ENCODE results near the gene CGRRF1. TPM values are rescaled to one million over a fixed set of nuclear protein-coding genes. Genes with fewer than 3 reads are reported as not detected.

Gene CGRRF1
- total and polyA plus RNA-seq, 5 donors: 16.8 to 27.2 (median 24.7) TPM

DNA sequence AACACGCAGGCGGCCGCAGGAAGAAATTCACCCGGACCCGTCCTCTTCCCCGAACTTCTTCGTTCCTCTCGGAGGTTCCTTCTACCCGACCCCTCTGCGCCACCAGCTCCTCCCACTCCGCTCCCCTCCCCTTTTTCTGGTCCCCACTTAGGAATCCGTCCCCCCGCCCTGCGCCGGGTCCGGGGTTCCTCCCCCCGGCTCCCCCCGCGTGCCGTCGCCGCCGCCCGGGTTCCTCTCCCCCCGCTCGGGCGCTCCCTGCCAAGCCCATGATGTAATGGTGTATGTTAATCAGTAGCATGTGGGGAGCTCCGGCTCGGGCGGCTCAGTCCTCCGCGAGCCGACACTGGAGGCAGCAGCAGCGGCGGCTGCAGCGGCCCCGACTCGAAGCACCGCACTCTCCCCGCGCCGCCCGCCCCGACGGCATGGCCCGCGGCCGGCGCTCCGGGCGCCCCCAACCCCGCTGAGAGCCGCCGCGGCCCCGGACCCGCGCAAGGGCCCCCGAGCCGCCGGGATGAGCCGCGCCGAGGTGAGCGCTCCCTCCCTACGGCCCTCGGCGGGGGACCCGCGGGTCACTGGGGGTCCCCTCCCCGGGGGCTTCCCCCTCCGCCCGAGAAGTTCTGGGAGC lies 56.2 kb downstream of the CGRRF1 start:
- ATAC-seq: peak; percentile 88 to 90
- under 1% methylated on average over 73 of the region's 73 CpGs for WGBS
- H3K4me1 ChIP-seq (ENCODE audit: control insufficient read depth, insufficient read depth, low read length): peaks cover 8% of the 10 kb centered on the region
- no peaks in the 10 kb centered on the region for H3K27me3 ChIP-seq (ENCODE audit: control insufficient read depth, insufficient read depth)
- peak overlapping the region; percentile 91 for H3K4me3 ChIP-seq (ENCODE audit: low read length)
- peak overlapping the region; percentile 92 for H3K27ac ChIP-seq (ENCODE audit: low read length)
- DNase-seq: peak; percentile 96 to 98 (median 98)
- H3K9me3 ChIP-seq (ENCODE audit: control insufficient read depth, low read length): no peaks in the 10 kb centered on the region
- intact Hi-C loops (cut with DNase I): loop anchor here in 3 of 4 donors (2.0 to 10.0 kb wide), 6 partner anchors 121 to 329 kb away; no protein-coding TSS in a partner anchor

- intact Hi-C loops (cut with DNase I): loop anchor here in 3 of 4 donors (1.0 to 10.0 kb wide), 7 partner anchors 121 to 328 kb away; no protein-coding TSS in a partner anchor
- under 1% methylated on average over 91 of the region's 91 CpGs for WGBS
- DNase-seq: peak; percentile 84 to 94 (median 93)
- H3K9me3 ChIP-seq (ENCODE audit: control insufficient read depth, low read length): no peaks in the 10 kb centered on the region
- peak; percentile 60 to 61 for ATAC-seq
- H3K27me3 ChIP-seq (ENCODE audit: control insufficient read depth, insufficient read depth): no peaks in the 10 kb centered on the region
- H3K27ac ChIP-seq (ENCODE audit: low read length): peak within 1 kb of the TSS; percentile 91
- H3K4me1 ChIP-seq (ENCODE audit: control insufficient read depth, insufficient read depth, low read length): peaks cover 8% of the 10 kb centered on the region
- peak within 1 kb of the TSS; percentile 91 for H3K4me3 ChIP-seq (ENCODE audit: low read length)
Measured at GRCh38 chr14:54566410-54567223, 56.9 kb downstream of the CGRRF1 start, which contains the start of gene SAMD4A. TSS of gene SAMD4A (plus strand) at chr14:54567128. CDS start at chr14:54567917, 789 bp downstream.

DNA sequence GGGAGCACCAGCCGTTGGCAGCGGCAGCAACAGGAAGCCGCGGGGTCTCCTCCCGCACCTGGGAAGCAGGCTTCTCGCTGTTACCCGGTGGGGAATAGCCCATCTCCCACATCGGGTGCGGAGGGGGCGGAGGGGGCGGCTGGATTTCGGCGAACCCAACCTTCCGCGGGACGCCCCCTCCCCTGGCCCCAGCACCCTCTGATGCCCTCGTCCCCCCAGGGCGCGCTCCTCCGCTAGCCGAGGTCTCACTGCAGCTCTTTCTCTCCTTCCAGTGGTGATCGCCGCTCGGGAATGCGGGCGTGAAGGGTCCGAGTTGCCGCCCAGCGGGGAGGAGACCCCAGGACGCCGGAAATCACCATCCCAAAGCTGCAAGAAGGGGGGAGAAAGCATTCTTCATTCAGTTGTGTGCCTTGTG lies 57.5 kb downstream of the CGRRF1 start:
- Histone ChIP-seq H3K9me3 (ENCODE audit: control insufficient read depth, low read length) (no peaks in the 10 kb centered on the region), H3K4me1 (ENCODE audit: control insufficient read depth, insufficient read depth, low read length) (peaks cover 8% of the 10 kb centered on the region), H3K27me3 (ENCODE audit: control insufficient read depth, insufficient read depth) (no peaks in the 10 kb centered on the region), H3K4me3 (ENCODE audit: low read length) (peak overlapping the region; percentile 91), H3K27ac (ENCODE audit: low read length) (peak overlapping the region; percentile 91)
- ATAC-seq (no peak), DNase-seq (no peak)
- WGBS: under 1% methylated on average over 31 of the region's 31 CpGs
- intact Hi-C loops (cut with DNase I): loop anchor here in 3 of 4 donors (1.0 to 10.0 kb wide), 7 partner anchors 120 to 328 kb away; no protein-coding TSS in a partner anchor

DNA sequence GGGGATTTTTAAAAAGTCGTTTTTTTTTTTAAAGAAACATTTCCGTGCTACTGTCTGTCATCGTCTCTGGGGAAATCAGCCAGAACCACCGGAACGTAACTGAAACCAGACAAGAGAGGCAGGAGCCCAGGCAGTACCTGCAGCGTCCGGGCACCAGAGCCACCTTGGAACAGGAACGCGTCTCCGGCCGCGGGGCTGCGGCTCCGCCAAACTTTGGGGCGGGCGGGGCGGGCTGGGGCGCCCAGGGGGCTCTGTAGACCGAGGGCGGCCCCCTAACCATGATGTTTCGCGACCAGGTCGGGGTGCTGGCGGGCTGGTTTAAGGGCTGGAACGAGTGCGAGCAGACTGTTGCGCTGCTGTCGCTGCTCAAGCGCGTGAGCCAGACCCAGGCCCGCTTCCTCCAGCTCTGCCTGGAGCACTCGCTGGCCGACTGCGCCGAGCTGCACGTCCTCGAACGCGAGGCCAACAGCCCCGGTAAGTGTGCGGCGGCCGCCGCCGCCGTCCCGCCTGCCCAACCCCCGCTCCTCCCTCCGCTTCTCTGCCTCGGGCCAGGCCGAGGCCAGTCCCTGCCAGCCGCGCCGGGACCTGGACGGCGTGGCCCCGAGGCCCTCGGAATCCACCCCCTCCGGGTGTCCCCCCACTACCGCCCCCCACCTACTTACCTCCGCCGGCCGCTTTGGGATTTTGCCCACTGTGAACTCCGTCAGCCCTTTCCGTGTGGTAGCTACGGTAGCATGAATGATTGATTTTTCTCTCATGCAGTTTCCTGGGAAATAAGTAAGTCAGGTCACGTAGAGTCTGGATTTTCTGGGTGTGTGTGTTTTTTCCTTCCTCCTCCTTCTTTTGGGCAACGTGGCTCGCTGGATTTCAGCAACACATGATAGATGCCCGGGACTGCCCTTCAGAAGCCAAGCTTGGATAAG lies 58.2 kb downstream of the CGRRF1 start:
- Histone ChIP-seq H3K27me3 (ENCODE audit: control insufficient read depth, insufficient read depth) (no peaks in the 10 kb centered on the region), H3K4me3 (ENCODE audit: low read length) (peak overlapping the region; percentile 91), H3K4me1 (ENCODE audit: control insufficient read depth, insufficient read depth, low read length) (peaks cover 8% of the 10 kb centered on the region), H3K9me3 (ENCODE audit: control insufficient read depth, low read length) (no peaks in the 10 kb centered on the region), H3K27ac (ENCODE audit: low read length) (peak overlapping the region; percentile 91)
- DNase-seq: peak; percentile 65 to 88 (median 85)
- WGBS: under 1% methylated on average over 70 of the region's 70 CpGs
- intact Hi-C loops (cut with DNase I): loop anchor here (1.0 to 10.0 kb wide), 8 partner anchors 119 to 327 kb away; no protein-coding TSS in a partner anchor
- ATAC-seq: peak; percentile 3 to 16

DNA sequence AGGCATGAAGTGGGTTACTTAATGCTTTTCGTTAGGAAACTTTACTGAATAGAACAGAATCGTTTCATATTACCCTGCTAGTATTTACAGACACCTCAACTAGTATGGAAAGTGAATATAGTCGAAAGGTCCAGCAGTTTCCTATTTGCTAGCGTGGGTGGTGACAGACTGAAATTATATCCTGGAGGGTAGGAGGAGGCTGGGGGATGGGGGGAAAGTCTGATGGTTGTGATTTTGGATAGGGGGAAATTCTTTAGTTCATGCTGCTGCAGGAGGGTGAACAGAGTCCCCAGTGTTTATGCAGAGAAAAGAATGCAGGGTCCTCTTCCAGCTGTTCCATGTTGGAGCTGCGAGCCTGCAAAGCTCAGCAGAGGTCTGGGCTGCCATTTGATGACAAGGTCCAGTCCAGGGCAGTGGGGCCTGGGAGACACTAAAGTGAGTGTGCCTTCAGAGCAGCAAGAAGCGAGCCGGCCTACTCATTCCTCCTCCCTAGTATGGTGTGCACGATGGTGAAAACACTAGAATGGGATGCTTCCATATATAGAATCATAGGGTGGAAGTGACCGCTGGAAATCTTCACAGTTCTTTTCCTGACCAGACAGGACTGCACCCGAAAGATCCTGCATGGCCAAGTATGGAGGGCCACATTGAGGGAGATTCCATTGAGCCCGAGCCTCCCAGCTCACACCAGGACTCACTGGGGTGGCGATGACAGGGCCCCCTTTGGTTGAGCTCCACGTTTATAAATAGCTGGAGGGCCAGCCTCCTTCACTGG lies 59.3 kb downstream of the CGRRF1 start:
- whole genome bisulfite sequencing: 30% methylated on average over 13 of the region's 13 CpGs
- peaks cover 8% of the 10 kb centered on the region for H3K4me1 ChIP-seq (ENCODE audit: control insufficient read depth, insufficient read depth, low read length)
- H3K27ac ChIP-seq (ENCODE audit: low read length): peak overlapping the region; percentile 85
- H3K9me3 ChIP-seq (ENCODE audit: control insufficient read depth, low read length): no peaks in the 10 kb centered on the region
- intact Hi-C loops (cut with DNase I): loop anchor here (2.0 to 10.0 kb wide), 6 partner anchors 118 to 326 kb away; no protein-coding TSS in a partner anchor
- peak overlapping the region; percentile 55 for H3K4me3 ChIP-seq (ENCODE audit: low read length)
- ATAC-seq (no peak), DNase-seq (peak; percentile 15 to 59 (median 58))
- H3K27me3 ChIP-seq (ENCODE audit: control insufficient read depth, insufficient read depth): no peaks in the 10 kb centered on the region

GRCh38 chr14:54570047-54570446 lies 60.3 kb downstream of the CGRRF1 start:
- Histone ChIP-seq H3K4me3 (ENCODE audit: low read length) (peak overlapping the region; percentile 25), H3K27me3 (ENCODE audit: control insufficient read depth, insufficient read depth) (no peaks in the 10 kb centered on the region), H3K9me3 (ENCODE audit: control insufficient read depth, low read length) (no peaks in the 10 kb centered on the region), H3K27ac (ENCODE audit: low read length) (peak overlapping the region; percentile 36), H3K4me1 (ENCODE audit: control insufficient read depth, insufficient read depth, low read length) (peaks cover 10% of the 10 kb centered on the region)
- DNase-seq (no peak), ATAC-seq (no peak)
- intact Hi-C loops (cut with DNase I): no loop called here
- 54% methylated on average over 5 of the region's 5 CpGs for WGBS

- ATAC-seq: no peak
- peak overlapping the region; percentile 25 for H3K4me3 ChIP-seq (ENCODE audit: low read length)
Measured at GRCh38 chr14:54570631-54571415, 61.1 kb downstream of the CGRRF1 start.

DNA sequence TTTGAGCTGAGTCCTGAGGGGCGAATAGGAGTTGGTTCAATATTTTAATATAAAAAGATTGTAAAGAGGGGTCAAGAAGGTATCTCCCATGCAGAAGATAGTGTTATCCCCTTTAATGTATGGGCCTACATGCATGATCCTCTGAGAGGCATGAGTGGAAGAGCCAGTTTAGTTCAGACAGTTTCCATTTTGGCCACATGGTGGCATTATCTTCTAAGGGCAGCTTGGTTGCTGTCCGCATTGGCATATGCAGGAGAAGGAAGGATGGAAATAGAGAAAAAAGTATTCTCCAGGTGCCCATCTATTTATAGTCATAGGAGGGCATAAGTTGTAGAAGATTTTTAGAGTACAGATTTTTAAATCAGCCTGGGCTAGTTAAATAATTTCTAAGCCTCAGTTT lies 62.6 kb downstream of the CGRRF1 start:
- WGBS: 100% methylated on average over 2 of the region's 2 CpGs
- Histone ChIP-seq H3K27me3 (ENCODE audit: control insufficient read depth, insufficient read depth) (no peaks in the 10 kb centered on the region), H3K9me3 (ENCODE audit: control insufficient read depth, low read length) (no peaks in the 10 kb centered on the region), H3K27ac (ENCODE audit: low read length) (no peak overlapping the region), H3K4me1 (ENCODE audit: control insufficient read depth, insufficient read depth, low read length) (peaks cover 15% of the 10 kb centered on the region), H3K4me3 (ENCODE audit: low read length) (no peak overlapping the region)
- no peak for DNase-seq
- intact Hi-C loops (cut with DNase I): no loop called here
- no peak for ATAC-seq

More at GRCh38 chr14:54570631-54571415, 61.1 kb downstream of the CGRRF1 start:
- intact Hi-C loops (cut with DNase I): no loop called here
- Histone ChIP-seq H3K27me3 (ENCODE audit: control insufficient read depth, insufficient read depth) (no peaks in the 10 kb centered on the region), H3K27ac (ENCODE audit: low read length) (no peak overlapping the region), H3K9me3 (ENCODE audit: control insufficient read depth, low read length) (no peaks in the 10 kb centered on the region), H3K4me1 (ENCODE audit: control insufficient read depth, insufficient read depth, low read length) (peaks cover 10% of the 10 kb centered on the region)
- DNase-seq: no peak
- WGBS: 61% methylated on average over 5 of the region's 5 CpGs

- H3K9me3 ChIP-seq (ENCODE audit: control insufficient read depth, low read length): no peaks in the 10 kb centered on the region
- H3K4me3 ChIP-seq (ENCODE audit: low read length): no peak overlapping the region
- intact Hi-C loops (cut with DNase I): no loop called here
- WGBS: 67% methylated on average over 6 of the region's 6 CpGs
- H3K4me1 ChIP-seq (ENCODE audit: control insufficient read depth, insufficient read depth, low read length): peaks cover 10% of the 10 kb centered on the region
- H3K27ac ChIP-seq (ENCODE audit: low read length): no peak overlapping the region
- ATAC-seq (no peak), DNase-seq (no peak)
- H3K27me3 ChIP-seq (ENCODE audit: control insufficient read depth, insufficient read depth): no peaks in the 10 kb centered on the region
Measured at GRCh38 chr14:54574528-54574927, 64.8 kb downstream of the CGRRF1 start.
